Neuronal stem cell (in vitro differentiated cells): Measurements from ENCODE around the gene CDH24.

Source experiments
- DNase-seq: peaks from one replicate; pipeline ENCODE4 v3.0.0-alpha.2; 2013; ENCODE audit warnings: low spot score
- H2AFZ ChIP-seq: one replicate; pipeline ENCODE4 v1.6.1; 2013; ENCODE audit warnings: mild to moderate bottlenecking, low read length, inconsistent platforms
- H2AK5ac ChIP-seq: 2 replicates; pipeline ENCODE4 v1.6.1; 2013; ENCODE audit warnings: low read depth, mild to moderate bottlenecking, inconsistent platforms, low read length, moderate library complexity, mixed read lengths
- H2BK120ac ChIP-seq: 2 replicates; pipeline ENCODE4 v1.6.1; 2013; ENCODE audit warnings: low read depth, mild to moderate bottlenecking, inconsistent platforms, low read length, moderate library complexity, mixed read lengths
- H2BK12ac ChIP-seq: one replicate; pipeline ENCODE4 v1.6.1; 2013; ENCODE audit warnings: low read length, inconsistent platforms
- H2BK15ac ChIP-seq: 2 replicates; pipeline ENCODE4 v1.6.1; 2013; ENCODE audit warnings: mild to moderate bottlenecking, low read length, inconsistent platforms, mixed read lengths
- H2BK5ac ChIP-seq: one replicate; pipeline ENCODE4 v1.6.1; 2013; ENCODE audit warnings: inconsistent platforms, mild to moderate bottlenecking, low read length, moderate library complexity
- H3K14ac ChIP-seq: one replicate; pipeline ENCODE4 v1.6.1; 2013; ENCODE audit warnings: low read length, inconsistent platforms
- H3K18ac ChIP-seq: 2 replicates; pipeline ENCODE4 v1.6.1; 2013; ENCODE audit warnings: low read length, inconsistent platforms
- H3K23ac ChIP-seq: 2 replicates; pipeline ENCODE4 v1.6.1; 2013; ENCODE audit warnings: low read depth, mild to moderate bottlenecking, mixed read lengths, low read length, inconsistent platforms; ENCODE audit not compliant: poor library complexity
- H3K27ac ChIP-seq: replicated peaks from 3 replicates; pipeline ENCODE4 v1.5.1; 2013; ENCODE audit warnings: low read length, inconsistent platforms
- H3K27me3 ChIP-seq, 3 experiments: 2 replicates each; pipeline ENCODE4 v1.6.1; 2013; ENCODE audit warnings: low read length in 3 of 3, mild to moderate bottlenecking in 2 of 3, inconsistent platforms in 1 of 3, low read depth in 1 of 3, mixed read lengths in 1 of 3, moderate library complexity in 1 of 3; ENCODE audit not compliant: control insufficient read depth in 3 of 3, insufficient read depth in 3 of 3
- H3K36me3 ChIP-seq, 2 donors: replicated peaks in 1 of 2; 2 replicates each; pipeline ENCODE4 v1.6.1; 2013; ENCODE audit warnings: low read length in 2 of 2; ENCODE audit not compliant: control insufficient read depth in 2 of 2, insufficient read depth in 2 of 2
- H3K4ac ChIP-seq: 2 replicates; pipeline ENCODE4 v1.6.1; 2013; ENCODE audit warnings: inconsistent platforms, mild to moderate bottlenecking, low read length, moderate library complexity
- H3K4me1 ChIP-seq, 2 donors: 1 replicate in 1 of 2; 2 replicates in 1 of 2; pipeline ENCODE4 v1.6.1; 2013; ENCODE audit warnings: low read length in 2 of 2, low read depth in 1 of 2; ENCODE audit not compliant: control insufficient read depth in 2 of 2, insufficient read depth in 1 of 2
- H3K4me2 ChIP-seq: one replicate; pipeline ENCODE4 v1.6.1; 2013; ENCODE audit warnings: mild to moderate bottlenecking, low read length, inconsistent platforms; ENCODE audit not compliant: insufficient read depth, poor library complexity, severe bottlenecking
- H3K4me3 ChIP-seq, 2 donors: 2 replicates each; pipeline ENCODE4 v1.5.1; 2013; ENCODE audit warnings: low read length in 2 of 2, mild to moderate bottlenecking in 2 of 2, inconsistent platforms in 1 of 2, moderate library complexity in 1 of 2
- H3K79me1 ChIP-seq: one replicate; pipeline ENCODE4 v1.6.1; 2013; ENCODE audit warnings: low read depth, mild to moderate bottlenecking, inconsistent platforms, low read length, moderate library complexity
- H3K9ac ChIP-seq: one replicate; pipeline ENCODE4 v1.6.1; 2013; ENCODE audit warnings: mild to moderate bottlenecking, low read depth, low read length, inconsistent platforms; ENCODE audit not compliant: poor library complexity
- H3K9me3 ChIP-seq, 2 donors: replicated peaks in 1 of 2; 2 replicates each; pipeline versions ENCODE3 to v1.6.1; 2013; ENCODE audit warnings: low read length in 2 of 2, mild to moderate bottlenecking in 2 of 2, inconsistent platforms in 1 of 2, low read depth in 1 of 2, mixed read lengths in 1 of 2, moderate library complexity in 1 of 2; ENCODE audit not compliant: control insufficient read depth in 2 of 2, insufficient read depth in 1 of 2
- H4K8ac ChIP-seq: one replicate; pipeline ENCODE4 v1.6.1; 2013; ENCODE audit warnings: low read depth, mild to moderate bottlenecking, inconsistent platforms, low read length, moderate library complexity
- H4K91ac ChIP-seq: one replicate; pipeline ENCODE4 v1.6.1; 2013; ENCODE audit warnings: low read length, low read depth, mild to moderate bottlenecking, inconsistent platforms; ENCODE audit not compliant: poor library complexity
- WGBS, 2 donors: extraction: QIAGEN DNeasy Blood & Tissue Kit; methylation state at CpG; one replicate each; pipeline ENCODE4 v1.1.7; 2013; ENCODE audit warnings: missing lambda C conversion rate in 2 of 2, mixed read lengths in 1 of 2; ENCODE audit not compliant: insufficient read length in 2 of 2, insufficient replicate concordance in 1 of 2; ENCODE audit errors: extremely low coverage in 2 of 2; 5-methylcytosine and 5-hydroxymethylcytosine counted together

CDH24 gene

GRCh38 chr14:23089498-23090253 is 32.4 kb upstream of the CDH24 start:
- Histone ChIP-seq H2BK120ac (no peak overlapping the region), H3K4me1 (peaks cover 2 to 3% of the 10 kb centered on the region in 2 donors), H3K4me2 (no peak overlapping the region), H3K4me3 (no peak overlapping the region), H3K14ac (no peak overlapping the region), H3K36me3 (peaks cover 24 to 90% of the 10 kb centered on the region in 2 donors), H4K8ac (no peak overlapping the region), H3K9ac (no peak overlapping the region), H2BK12ac (no peak overlapping the region), H3K9me3 (no peaks in the 10 kb centered on the region), H3K23ac (peak overlapping the region; percentile 22), H3K27me3 (no peaks in the 10 kb centered on the region), H2AFZ (no peak overlapping the region), H3K79me1 (no peaks in the 10 kb centered on the region), H2AK5ac (no peak overlapping the region), H3K4ac (no peak overlapping the region), H2BK15ac (no peak overlapping the region), H3K18ac (no peak overlapping the region), H2BK5ac (no peak overlapping the region), H3K27ac (no peak overlapping the region), H4K91ac (no peak overlapping the region)
- DNase-seq, result no peak
- WGBS, 2 donors, result no CpG with 5 or more reads among the region's 12 CpGs

DNA sequence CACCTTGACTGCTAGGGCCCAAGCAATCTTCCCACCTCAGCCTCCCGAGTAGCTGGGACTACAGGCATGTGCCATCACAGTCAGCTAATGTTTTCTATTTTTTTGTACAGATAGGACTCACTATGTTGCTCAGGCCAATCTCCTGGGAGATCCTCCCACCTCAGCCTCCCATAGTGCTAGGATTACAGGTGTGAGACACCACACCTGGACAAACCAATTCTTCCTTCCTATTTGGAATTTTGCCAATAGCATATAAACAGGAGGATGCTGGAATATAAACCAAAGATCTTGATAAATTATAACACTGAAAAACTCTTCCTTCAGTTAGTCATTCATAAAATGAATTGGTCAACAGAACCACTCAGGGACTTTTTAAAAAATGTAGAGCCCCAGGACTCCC is 29.2 kb upstream of the CDH24 start:
- Histone ChIP-seq H3K23ac (no peak overlapping the region), H2BK120ac (no peak overlapping the region), H3K4me1 (no peaks in the 10 kb centered on the region), H3K9ac (no peak overlapping the region), H3K36me3 (peaks cover 25 to 99% of the 10 kb centered on the region in 2 donors), H4K8ac (no peak overlapping the region), H3K4me3 (no peak overlapping the region), H3K27me3 (no peaks in the 10 kb centered on the region), H2BK12ac (no peak overlapping the region), H4K91ac (no peak overlapping the region), H3K79me1 (no peaks in the 10 kb centered on the region), H3K18ac (no peak overlapping the region), H3K9me3 (no peaks in the 10 kb centered on the region), H3K14ac (no peak overlapping the region), H2AK5ac (no peak overlapping the region), H3K4ac (no peak overlapping the region), H2BK15ac (no peak overlapping the region), H3K4me2 (no peak overlapping the region), H2BK5ac (no peak overlapping the region), H2AFZ (no peak overlapping the region), H3K27ac (no peak overlapping the region)
- no CpG with 5 or more reads among the region's 1 CpG for WGBS, 2 donors
- DNase-seq, result no peak

DNA sequence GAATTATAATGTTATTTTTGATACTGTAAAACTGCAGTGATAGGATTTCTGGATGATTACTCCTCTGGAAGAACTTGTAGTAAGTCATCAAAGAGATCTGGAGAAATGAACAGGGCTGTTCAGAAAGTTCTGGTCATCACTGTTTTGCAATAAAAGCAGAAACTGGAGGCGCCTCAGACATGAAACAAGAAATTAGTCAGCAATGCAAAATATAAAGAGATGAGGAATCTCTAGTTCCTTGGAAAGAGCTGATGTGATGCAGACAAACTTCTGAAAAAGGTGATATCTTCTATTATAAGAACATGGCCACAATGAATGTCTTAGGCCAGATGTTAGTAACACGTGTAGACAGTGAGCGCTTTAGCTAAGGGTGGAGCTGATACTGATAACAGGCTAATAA is 28.1 kb upstream of the CDH24 start:
- H3K18ac ChIP-seq, result no peak overlapping the region
- H3K4me3 ChIP-seq, result no peak overlapping the region
- peaks cover 27 to 99% of the 10 kb centered on the region in 2 donors for H3K36me3 ChIP-seq
- no peak overlapping the region for H3K23ac ChIP-seq
- H2AK5ac ChIP-seq, result no peak overlapping the region
- H4K8ac ChIP-seq, result no peak overlapping the region
- no peak overlapping the region for H2BK120ac ChIP-seq
- H4K91ac ChIP-seq, result no peak overlapping the region
- no peak overlapping the region for H2BK5ac ChIP-seq
- no peaks in the 10 kb centered on the region for H3K4me1 ChIP-seq
- no peak overlapping the region for H2BK12ac ChIP-seq
- no peak overlapping the region for H2BK15ac ChIP-seq
- H3K27me3 ChIP-seq, result no peaks in the 10 kb centered on the region
- H3K14ac ChIP-seq, result no peak overlapping the region
- no peak overlapping the region for H3K4me2 ChIP-seq
- no peak overlapping the region for H3K9ac ChIP-seq
- no peak overlapping the region for H3K4ac ChIP-seq
- no peak for DNase-seq
- no peak overlapping the region for H3K27ac ChIP-seq
- no peaks in the 10 kb centered on the region for H3K9me3 ChIP-seq
- no CpG with 5 or more reads among the region's 3 CpGs for WGBS, 2 donors
- H3K79me1 ChIP-seq, result no peaks in the 10 kb centered on the region
- no peak overlapping the region for H2AFZ ChIP-seq

DNA sequence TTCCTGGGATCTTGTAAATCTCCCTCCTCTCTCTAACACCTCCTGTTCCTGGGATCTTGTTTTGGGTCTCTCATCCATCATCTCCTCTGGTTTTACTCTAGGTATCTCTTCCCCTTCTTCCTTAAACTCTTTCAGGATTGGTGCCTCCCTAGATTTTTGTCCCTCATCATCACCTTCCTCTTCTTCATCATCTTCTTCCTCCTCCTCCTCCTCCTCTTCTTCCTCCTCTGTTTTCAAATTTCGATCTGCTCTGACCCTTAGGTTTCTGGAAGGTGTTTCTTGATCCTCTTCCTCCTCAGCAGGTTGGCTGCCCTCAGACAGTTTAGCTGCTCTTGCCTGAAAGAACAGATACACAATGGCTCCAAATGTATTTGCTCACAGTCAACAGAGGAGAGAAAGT is 23.2 kb upstream of the CDH24 start:
- H2BK5ac ChIP-seq, result no peak overlapping the region

More for the DNA sequence above, 23.2 kb upstream of the CDH24 start:
- Histone ChIP-seq H3K27me3 (no peaks in the 10 kb centered on the region), H3K4me1 (peaks cover 0 to 3% of the 10 kb centered on the region in 2 donors), H2BK120ac (no peak overlapping the region), H3K18ac (no peak overlapping the region), H3K9me3 (no peaks in the 10 kb centered on the region), H3K4me3 (no peak overlapping the region), H3K4ac (no peak overlapping the region), H3K4me2 (no peak overlapping the region), H2AFZ (no peak overlapping the region), H3K27ac (no peak overlapping the region), H2BK12ac (no peak overlapping the region), H3K14ac (no peak overlapping the region), H4K8ac (no peak overlapping the region), H3K9ac (no peak overlapping the region), H4K91ac (no peak overlapping the region), H2BK15ac (no peak overlapping the region), H3K36me3 (peaks cover 41 to 99% of the 10 kb centered on the region in 2 donors), H3K23ac (no peak overlapping the region), H2AK5ac (no peak overlapping the region), H3K79me1 (no peaks in the 10 kb centered on the region)
- no peak for DNase-seq
- WGBS, 2 donors, result no CpG with 5 or more reads among the region's 1 CpG
